ENCODE results near the gene EXOC2.

EXOC2 gene

GRCh38 chr6:729606-730320 lies 36.8 kb upstream of the EXOC2 start:
- no peak for DNase-seq (ENCODE audit: low read depth)
- TF ChIP-seq CTCF (conservative IDR thresholded peaks at IDR 0.05; ENCODE audit: low read length) = no peak
- no peak overlapping the region for H3K4me3 ChIP-seq (ENCODE audit: low read length)

- H3K4me3 ChIP-seq (ENCODE audit: low read length) = no peak overlapping the region
- no peak for TF ChIP-seq CTCF (conservative IDR thresholded peaks at IDR 0.05; ENCODE audit: low read length)
- DNase-seq (ENCODE audit: low read depth) = no peak
These were observed 34.9 kb upstream of the EXOC2 start for GRCh38 chr6:727856-728255.

DNA sequence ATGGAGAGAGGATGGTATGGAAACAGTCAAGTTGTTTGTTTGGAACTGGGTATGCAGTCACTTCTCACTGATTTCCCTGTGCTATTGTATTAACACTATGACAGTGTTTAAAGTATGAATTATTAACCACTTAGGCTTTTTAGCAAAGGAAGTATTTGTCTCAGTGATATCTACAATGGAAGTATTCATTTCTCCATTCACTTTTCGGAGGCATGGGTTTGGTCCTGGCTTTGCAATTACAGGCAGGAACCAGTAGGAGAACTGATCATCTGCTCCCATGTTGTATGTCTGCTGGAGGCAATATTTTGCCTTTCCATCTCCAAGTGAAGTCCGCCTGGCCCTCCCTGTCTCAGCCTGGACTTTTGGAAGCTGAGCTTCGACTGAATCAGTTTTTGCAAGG lies 30.6 kb upstream of the EXOC2 start:
- TF ChIP-seq CTCF (conservative IDR thresholded peaks at IDR 0.05; ENCODE audit: low read length) = peak; percentile 33
- H3K4me3 ChIP-seq (ENCODE audit: low read length) = no peak overlapping the region
- no peak for DNase-seq (ENCODE audit: low read depth)

GRCh38 chr6:722608-723007 lies 29.7 kb upstream of the EXOC2 start:
- TF ChIP-seq CTCF (conservative IDR thresholded peaks at IDR 0.05; ENCODE audit: low read length) = no peak; the same call in 1 of the 2 replicates
- H3K4me3 ChIP-seq (ENCODE audit: low read length) = no peak overlapping the region
- peak; percentile 85 for DNase-seq (ENCODE audit: low read depth)

DNA sequence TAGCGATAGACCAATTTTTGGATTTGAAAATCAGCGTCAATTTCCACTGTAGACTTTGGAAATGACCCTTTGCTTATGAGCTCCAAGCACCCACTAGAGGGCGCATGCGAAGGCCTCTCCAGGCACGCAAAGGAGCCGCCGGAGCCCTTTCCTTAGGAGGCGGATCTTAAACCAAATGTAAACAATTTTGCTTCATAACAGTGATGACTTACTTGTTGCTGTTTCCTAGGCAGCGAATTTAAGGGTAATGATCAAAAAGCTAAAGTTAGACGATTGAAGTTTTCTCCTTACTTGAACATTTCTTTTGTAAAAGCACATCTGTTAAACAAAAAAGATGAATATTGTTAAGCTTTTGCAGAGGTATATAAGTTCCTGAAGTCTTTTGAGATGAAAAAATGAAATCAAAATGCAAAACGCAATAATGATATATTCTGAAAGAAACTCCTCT lies 29.2 kb upstream of the EXOC2 start:
- TF ChIP-seq CTCF (conservative IDR thresholded peaks at IDR 0.05; ENCODE audit: low read length) = peak; percentile 97
- no peak overlapping the region for H3K4me3 ChIP-seq (ENCODE audit: low read length)
- peak; percentile 75 for DNase-seq (ENCODE audit: low read depth)

- H3K4me3 ChIP-seq (ENCODE audit: low read length) = no peak overlapping the region
- no peak for TF ChIP-seq CTCF (conservative IDR thresholded peaks at IDR 0.05; ENCODE audit: low read length)
- no peak for DNase-seq (ENCODE audit: low read depth)
These were observed 25.4 kb upstream of the EXOC2 start for GRCh38 chr6:718345-718744.

GRCh38 chr6:717135-717534 lies 24.2 kb upstream of the EXOC2 start:
- no peak for TF ChIP-seq CTCF (conservative IDR thresholded peaks at IDR 0.05; ENCODE audit: low read length)
- H3K4me3 ChIP-seq (ENCODE audit: low read length) = no peak overlapping the region
- no peak for DNase-seq (ENCODE audit: low read depth)

Measured in AG10803 (cell line).